OCI-LY1 (cell line): ENCODE results near the gene STK32C.

Source experiments
- CTCF ChIP-seq: fragments of 200-600 bp; sonication (generic), shearing (Covaris generic); IDR thresholded peaks from 2 replicates; pipeline ENCODE4 v1.5.1; 2017; ENCODE audit warnings: mild to moderate bottlenecking, antibody characterized with exemption, low read length, moderate library complexity, mixed read lengths
- EZH2 ChIP-seq: fragments of 200-600 bp; sonication (generic), shearing (Covaris generic); IDR thresholded peaks from 2 replicates; pipeline ENCODE4 v1.8.0; 2017; ENCODE audit warnings: borderline replicate concordance, mixed run types, mild to moderate bottlenecking, antibody characterized with exemption, low read length, moderate library complexity, mixed read lengths

GRCh38 chr10:132328106-132328505, 20.4 kb upstream of the STK32C start:
- TF ChIP-seq CTCF (no peak), EZH2 (no peak)
